NCI-H510A (cell line): ENCODE measurements around the gene COA1.
A peak's percentile ranks its signal among the peaks of the same experiment; 100 is the strongest.
"Not testable (repeated sequence)": the region's sequence is repeated elsewhere in the genome, so short reads cannot be mapped to it uniquely, and the experiment has no call there.

Experiments used
- DNase-seq: peaks from one replicate; lab custom pipeline; 2025; lab: John Stamatoyannopoulos, UW

The COA1 gene, protein sequence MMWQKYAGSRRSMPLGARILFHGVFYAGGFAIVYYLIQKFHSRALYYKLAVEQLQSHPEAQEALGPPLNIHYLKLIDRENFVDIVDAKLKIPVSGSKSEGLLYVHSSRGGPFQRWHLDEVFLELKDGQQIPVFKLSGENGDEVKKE

GRCh38 chr7:43729214-43729923, at the start of gene COA1:
TSS of gene COA1 (minus strand) at chr7:43729523. CDS start at chr7:43648614, 80,909 bp downstream.
- peak; percentile 76 for DNase-seq

GRCh38 chr7:43778293-43779044, 49.1 kb upstream of the COA1 start:
- not testable (repeated sequence) for DNase-seq

DNA sequence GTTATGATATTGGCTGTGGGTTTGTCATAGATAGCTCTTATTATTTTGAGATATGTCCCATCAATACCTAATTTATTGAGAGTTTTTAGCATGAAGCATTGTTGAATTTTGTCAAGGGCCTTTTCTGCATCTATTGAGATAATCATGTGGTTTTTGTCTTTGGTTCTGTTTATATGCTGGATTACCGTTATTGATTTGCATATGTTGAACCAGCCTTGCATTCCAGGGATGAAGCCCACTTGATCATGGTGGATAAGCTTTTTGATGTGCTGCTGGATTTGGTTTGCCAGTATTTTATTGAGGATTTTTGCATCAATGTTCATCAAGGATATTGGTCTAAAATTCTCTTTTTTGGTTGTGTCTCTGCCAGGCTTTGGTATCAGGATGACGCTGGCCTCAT, 45.9 kb upstream of the COA1 start:
- DNase-seq = not testable (repeated sequence)

DNA sequence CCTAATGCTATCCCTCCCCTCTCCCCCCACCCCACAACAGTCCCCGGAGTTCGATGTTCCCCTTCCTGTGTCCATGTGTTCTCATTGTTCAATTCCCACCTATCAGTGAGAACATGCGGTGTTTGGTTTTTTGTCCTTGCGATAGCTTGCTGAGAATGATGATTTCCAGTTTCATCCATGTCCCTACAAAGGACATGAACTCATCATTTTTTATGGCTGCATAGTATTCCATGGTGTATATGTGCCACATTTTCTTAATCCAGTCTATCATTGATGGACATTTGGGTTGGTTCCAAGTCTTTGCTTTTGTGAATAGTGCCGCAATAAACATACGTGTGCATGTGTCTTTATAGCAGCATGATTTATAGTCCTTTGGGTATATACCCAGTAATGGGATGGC, 43.9 kb upstream of the COA1 start:
- not testable (repeated sequence) for DNase-seq

DNA sequence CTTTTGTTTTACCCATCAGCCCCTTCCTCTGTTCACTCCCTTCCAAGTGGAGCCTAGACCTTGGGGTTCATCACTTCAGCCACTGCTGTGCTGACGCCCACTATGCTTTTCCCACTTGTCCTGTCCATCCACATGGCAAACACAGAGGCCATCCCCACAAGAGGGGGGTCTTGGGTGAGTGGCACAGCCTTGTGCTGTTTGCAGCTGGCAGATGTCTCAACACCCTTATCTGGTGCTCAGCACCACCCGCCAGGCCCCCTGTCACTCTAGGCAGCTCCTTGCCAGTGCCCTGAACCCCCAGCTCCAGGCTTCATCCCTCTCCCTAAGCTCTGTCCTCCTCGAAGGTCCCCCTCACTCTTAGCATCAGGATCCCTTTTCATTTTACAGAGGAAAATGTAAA, 42.2 kb upstream of the COA1 start:
- DNase-seq = no peak

DNA sequence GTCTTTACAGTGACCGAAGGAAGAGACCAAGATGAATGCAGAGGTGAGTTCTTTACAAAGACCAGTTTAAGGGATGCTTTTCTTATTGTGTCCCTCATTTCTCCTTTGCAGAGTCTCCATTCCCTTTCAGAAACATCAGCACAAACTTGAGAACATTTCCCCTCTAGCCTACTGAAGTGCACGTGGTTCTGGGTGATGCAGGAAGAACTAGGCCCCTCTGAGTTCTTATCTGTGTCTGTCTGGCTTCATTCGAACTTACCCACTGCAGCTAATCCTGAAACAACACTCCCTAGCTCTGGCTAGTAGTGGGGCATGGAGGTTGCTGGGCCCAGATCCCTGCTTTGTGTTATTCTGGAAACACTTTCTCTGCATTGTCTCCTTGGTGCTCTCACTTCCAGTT, 41.8 kb upstream of the COA1 start:
- DNase-seq = no peak

DNA sequence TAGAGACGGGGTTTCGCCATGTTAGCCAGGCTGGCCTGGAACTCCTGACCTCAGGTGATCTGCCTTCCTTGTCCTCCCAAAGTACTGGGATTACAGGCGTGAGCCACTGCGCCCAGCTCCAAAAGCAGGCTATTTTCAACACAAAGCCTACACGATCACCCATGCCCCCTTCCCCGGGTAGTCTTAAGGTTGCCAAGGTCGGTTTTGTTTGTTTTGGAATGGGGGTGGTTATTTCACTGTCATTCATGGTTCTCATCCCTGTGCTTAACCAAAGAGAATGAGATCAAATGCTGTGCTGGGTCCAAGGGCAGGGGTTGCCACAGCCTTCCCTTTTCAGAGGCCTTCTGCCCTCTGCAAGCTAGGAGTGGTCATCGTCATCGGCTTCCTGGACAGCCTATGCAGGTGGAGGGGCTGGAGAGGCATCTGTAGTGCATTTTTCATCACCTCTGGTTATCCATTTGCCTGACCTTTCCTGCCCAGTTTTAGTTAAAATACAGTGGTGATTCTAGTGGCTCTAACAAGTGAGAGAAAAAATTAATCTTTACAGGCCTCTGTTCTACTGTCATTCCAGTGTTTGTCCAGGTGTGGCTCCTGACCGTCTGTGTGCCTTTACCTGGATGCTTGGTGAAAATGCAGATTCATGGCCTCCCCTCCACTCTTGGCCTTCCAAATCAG, 40.6 kb upstream of the COA1 start:
- no peak for DNase-seq

- DNase-seq = no peak
Measured at GRCh38 chr7:43769281-43769680, 40.0 kb upstream of the COA1 start.

GRCh38 chr7:43768887-43769272, 39.6 kb upstream of the COA1 start:
- DNase-seq = no peak

DNA sequence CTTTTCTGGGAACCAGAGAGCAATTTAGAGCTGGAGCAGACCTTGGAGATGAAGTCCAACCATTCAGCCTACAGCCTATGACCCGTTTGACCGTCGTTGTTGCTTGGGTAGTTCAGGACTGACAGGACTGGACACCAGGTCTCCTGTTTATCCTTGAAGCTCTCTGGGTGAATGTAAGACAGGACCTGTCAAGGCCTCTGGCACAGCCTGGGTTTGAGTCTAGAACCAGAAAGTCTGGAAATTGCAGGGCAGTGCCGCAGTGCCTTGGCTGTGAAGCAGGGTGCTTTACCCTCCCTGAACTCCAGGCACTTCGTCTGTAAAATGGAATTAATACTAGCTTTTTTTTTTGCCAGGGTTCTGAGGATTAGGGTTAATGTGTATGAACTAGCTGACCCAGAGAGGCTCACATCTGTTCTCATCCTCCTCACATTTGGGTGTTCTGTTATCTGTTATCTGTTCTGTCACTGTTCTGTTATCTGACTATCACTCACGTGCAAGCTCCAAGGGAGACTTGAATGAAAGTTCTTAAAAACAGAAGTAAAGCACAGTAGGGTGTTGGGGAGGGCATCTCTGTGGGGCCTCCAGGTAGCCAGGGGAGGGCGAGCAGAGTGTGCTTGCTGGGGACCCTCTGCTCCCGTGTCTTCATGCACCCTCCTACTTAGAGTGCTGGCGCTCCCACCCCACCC, 39.0 kb upstream of the COA1 start:
- no peak for DNase-seq

GRCh38 chr7:43767311-43767710, 38.0 kb upstream of the COA1 start:
- DNase-seq = no peak

GRCh38 chr7:43766564-43766963, 37.2 kb upstream of the COA1 start:
- DNase-seq = no peak

- no peak for DNase-seq
Measured at GRCh38 chr7:43764807-43765491, 35.6 kb upstream of the COA1 start.

DNA sequence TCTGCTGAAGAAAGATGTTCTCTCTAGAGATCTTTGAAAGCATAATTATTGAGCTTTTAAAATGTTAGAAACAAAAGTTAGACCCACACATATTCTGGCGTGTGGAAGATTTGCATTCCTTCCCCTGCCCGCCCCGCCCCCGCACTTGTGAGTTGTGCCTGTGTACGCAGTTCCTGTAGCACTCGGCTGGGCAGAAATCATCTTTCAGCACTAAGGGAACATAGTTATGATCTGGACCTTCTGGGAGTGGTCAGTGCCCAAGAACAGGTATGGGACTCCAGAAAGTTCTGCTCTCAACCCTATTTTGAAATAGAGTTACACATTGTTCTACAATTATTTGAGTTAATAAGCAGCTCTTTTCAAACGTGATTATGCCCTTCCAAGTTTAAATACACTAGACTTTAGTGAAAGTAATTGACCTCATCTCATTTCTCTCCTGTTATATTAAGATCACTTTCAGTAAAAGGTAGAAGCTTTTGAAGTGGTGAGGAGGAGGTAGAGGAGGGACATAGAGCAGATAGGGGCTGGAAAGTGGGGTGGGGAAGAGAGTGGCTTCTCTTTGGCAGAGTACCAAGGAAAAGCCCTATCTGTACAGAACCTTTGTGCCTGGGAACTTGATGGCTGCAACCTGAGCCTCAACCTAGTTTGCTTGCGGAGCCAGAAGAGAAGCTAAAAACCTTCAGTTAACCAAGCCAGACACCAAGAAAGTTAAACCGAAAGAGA, 34.9 kb upstream of the COA1 start:
- DNase-seq = no peak

- no peak for DNase-seq
Measured at GRCh38 chr7:43763183-43763582, 33.9 kb upstream of the COA1 start.

- no peak for DNase-seq
Measured at GRCh38 chr7:43761938-43762692, 32.8 kb upstream of the COA1 start.

DNA sequence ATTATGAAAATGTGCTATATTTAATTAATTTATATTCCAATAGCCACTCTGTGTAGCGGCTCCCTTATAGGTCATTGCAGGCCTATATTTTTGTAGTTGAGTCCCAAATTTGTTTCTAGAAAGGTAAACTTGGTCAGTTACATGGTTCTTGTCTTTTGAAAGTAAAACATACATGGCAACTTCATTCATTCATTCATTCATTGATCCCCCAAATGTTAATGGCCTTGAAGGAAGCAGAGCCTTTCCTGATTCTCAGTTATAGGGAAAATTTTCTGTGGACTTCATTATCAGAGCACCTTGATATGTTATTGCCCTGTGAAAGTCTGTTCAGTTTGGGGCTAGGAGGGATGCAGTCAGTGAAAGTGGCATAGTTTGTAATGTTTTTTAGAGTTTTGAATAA, 32.1 kb upstream of the COA1 start:
- DNase-seq = no peak

- DNase-seq = no peak
Measured at GRCh38 chr7:43760861-43761260, 31.5 kb upstream of the COA1 start.

GRCh38 chr7:43758822-43759683, 29.7 kb upstream of the COA1 start:
- no peak for DNase-seq
